ENCODE measurements around the gene SUN5.
"Not testable (repeated sequence)": the region's sequence is repeated elsewhere in the genome, so short reads cannot be mapped to it uniquely, and the experiment has no call there.

Gene SUN5

GRCh38 chr20:32965581-32966373 lies 38.5 kb downstream of the SUN5 start:
- in situ Hi-C loops (cut with HindIII; ENCODE audit: low sequenced_read_pairs), result no loop called here

- in situ Hi-C loops (cut with HindIII; ENCODE audit: low sequenced_read_pairs), result no loop called here
These were observed 39.1 kb downstream of the SUN5 start for GRCh38 chr20:32965115-32965514.

GRCh38 chr20:32964575-32964974 lies 39.7 kb downstream of the SUN5 start:
- in situ Hi-C loops (cut with HindIII; ENCODE audit: low sequenced_read_pairs), result no loop called here

GRCh38 chr20:32963176-32963575 lies 41.1 kb downstream of the SUN5 start:
- in situ Hi-C loops (cut with HindIII; ENCODE audit: low sequenced_read_pairs), result no loop called here

GRCh38 chr20:32962646-32963045 lies 41.6 kb downstream of the SUN5 start:
- in situ Hi-C loops (cut with HindIII; ENCODE audit: low sequenced_read_pairs), result not testable (repeated sequence)

GRCh38 chr20:32962053-32962452 lies 42.2 kb downstream of the SUN5 start:
- in situ Hi-C loops (cut with HindIII; ENCODE audit: low sequenced_read_pairs), result no loop called here

GRCh38 chr20:32960849-32961731 lies 43.1 kb downstream of the SUN5 start:
- in situ Hi-C loops (cut with HindIII; ENCODE audit: low sequenced_read_pairs), result no loop called here

- in situ Hi-C loops (cut with HindIII; ENCODE audit: low sequenced_read_pairs), result no loop called here
These were observed 44.1 kb downstream of the SUN5 start for GRCh38 chr20:32960222-32960518.

- in situ Hi-C loops (cut with HindIII; ENCODE audit: low sequenced_read_pairs), result no loop called here
These were observed 44.6 kb downstream of the SUN5 start for GRCh38 chr20:32959351-32960221.

- in situ Hi-C loops (cut with HindIII; ENCODE audit: low sequenced_read_pairs), result no loop called here
These were observed 45.7 kb downstream of the SUN5 start for GRCh38 chr20:32958574-32958973.

- in situ Hi-C loops (cut with HindIII; ENCODE audit: low sequenced_read_pairs), result no loop called here
These were observed 46.8 kb downstream of the SUN5 start for GRCh38 chr20:32957459-32957858.

- in situ Hi-C loops (cut with HindIII; ENCODE audit: low sequenced_read_pairs), result not testable (repeated sequence)
These were observed 53.7 kb downstream of the SUN5 start for GRCh38 chr20:32950539-32950938.

GRCh38 chr20:32946629-32947028 lies 57.6 kb downstream of the SUN5 start:
- in situ Hi-C loops (cut with HindIII; ENCODE audit: low sequenced_read_pairs), result no loop called here

GRCh38 chr20:32945710-32946221 lies 58.5 kb downstream of the SUN5 start:
- in situ Hi-C loops (cut with HindIII; ENCODE audit: low sequenced_read_pairs), result no loop called here

GRCh38 chr20:32943490-32944052 lies 60.7 kb downstream of the SUN5 start:
- in situ Hi-C loops (cut with HindIII; ENCODE audit: low sequenced_read_pairs), result no loop called here

- in situ Hi-C loops (cut with HindIII; ENCODE audit: low sequenced_read_pairs), result no loop called here
These were observed 62.9 kb downstream of the SUN5 start for GRCh38 chr20:32941155-32941885.

- in situ Hi-C loops (cut with HindIII; ENCODE audit: low sequenced_read_pairs), result no loop called here
These were observed 69.7 kb downstream of the SUN5 start for GRCh38 chr20:32934580-32934979.

All from DLD1 (cell line).